ENCODE results near the gene C2CD4C. TPM values are rescaled to one million over a fixed set of nuclear protein-coding genes. Genes with fewer than 3 reads are reported as not detected.

Gene C2CD4C
- total and polyA plus RNA-seq, 2 of the 13 experiments (the other 11 are each of a cell fraction or from before 2014, with no cell fraction given) = not detected

DNA sequence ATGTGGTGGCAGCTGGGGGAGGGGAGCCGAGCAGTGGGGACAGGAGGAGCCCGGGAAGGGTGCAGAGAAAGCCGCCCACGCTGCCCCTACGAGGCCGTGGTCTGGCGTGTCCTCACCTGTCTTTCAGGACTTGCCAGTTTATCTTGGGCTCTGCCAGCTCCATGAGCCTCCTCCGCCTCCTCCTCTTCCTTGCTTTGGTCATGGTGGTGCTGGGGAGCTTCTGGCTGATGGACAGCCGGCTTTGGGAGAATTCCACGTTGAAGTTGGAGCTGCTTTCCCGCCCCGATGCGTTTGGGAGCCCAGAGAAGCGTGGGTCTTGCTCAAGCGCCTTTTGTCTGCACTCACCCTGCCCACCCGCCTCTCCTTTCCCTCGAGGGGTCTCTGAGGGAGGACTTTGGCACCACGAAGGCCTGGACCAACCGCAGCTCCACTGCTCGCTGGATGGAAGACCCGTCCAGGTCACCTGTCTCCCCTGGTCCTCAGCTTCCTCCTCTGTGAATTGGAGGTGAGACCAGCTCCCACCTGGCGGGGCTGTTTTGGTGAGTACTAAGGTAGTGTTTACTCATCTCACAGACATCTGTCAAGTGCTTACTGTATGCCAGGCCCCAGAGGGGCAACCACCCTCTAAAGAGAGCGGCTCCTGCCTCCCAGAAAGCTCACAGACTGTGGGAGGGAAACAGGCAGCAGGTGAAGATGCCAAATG is 34.6 kb downstream of the C2CD4C start (continued):
- TF ChIP-seq NCOA5 (CRISPR knock-in tag; IDR thresholded peaks at IDR 0.05) = no peak
- TF ChIP-seq PLRG1 (conservative IDR thresholded peaks at IDR 0.05) = no peak
- TF ChIP-seq, protein P1, sequence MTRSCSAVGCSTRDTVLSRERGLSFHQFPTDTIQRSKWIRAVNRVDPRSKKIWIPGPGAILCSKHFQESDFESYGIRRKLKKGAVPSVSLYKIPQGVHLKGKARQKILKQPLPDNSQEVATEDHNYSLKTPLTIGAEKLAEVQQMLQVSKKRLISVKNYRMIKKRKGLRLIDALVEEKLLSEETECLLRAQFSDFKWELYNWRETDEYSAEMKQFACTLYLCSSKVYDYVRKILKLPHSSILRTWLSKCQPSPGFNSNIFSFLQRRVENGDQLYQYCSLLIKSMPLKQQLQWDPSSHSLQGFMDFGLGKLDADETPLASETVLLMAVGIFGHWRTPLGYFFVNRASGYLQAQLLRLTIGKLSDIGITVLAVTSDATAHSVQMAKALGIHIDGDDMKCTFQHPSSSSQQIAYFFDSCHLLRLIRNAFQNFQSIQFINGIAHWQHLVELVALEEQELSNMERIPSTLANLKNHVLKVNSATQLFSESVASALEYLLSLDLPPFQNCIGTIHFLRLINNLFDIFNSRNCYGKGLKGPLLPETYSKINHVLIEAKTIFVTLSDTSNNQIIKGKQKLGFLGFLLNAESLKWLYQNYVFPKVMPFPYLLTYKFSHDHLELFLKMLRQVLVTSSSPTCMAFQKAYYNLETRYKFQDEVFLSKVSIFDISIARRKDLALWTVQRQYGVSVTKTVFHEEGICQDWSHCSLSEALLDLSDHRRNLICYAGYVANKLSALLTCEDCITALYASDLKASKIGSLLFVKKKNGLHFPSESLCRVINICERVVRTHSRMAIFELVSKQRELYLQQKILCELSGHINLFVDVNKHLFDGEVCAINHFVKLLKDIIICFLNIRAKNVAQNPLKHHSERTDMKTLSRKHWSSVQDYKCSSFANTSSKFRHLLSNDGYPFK (CRISPR knock-in tag; IDR thresholded peaks at IDR 0.05; ENCODE audit: borderline replicate concordance) = no peak
- TF ChIP-seq SPEN (CRISPR knock-in tag; IDR thresholded peaks at IDR 0.05; ENCODE audit: low read depth) = no peak

DNA sequence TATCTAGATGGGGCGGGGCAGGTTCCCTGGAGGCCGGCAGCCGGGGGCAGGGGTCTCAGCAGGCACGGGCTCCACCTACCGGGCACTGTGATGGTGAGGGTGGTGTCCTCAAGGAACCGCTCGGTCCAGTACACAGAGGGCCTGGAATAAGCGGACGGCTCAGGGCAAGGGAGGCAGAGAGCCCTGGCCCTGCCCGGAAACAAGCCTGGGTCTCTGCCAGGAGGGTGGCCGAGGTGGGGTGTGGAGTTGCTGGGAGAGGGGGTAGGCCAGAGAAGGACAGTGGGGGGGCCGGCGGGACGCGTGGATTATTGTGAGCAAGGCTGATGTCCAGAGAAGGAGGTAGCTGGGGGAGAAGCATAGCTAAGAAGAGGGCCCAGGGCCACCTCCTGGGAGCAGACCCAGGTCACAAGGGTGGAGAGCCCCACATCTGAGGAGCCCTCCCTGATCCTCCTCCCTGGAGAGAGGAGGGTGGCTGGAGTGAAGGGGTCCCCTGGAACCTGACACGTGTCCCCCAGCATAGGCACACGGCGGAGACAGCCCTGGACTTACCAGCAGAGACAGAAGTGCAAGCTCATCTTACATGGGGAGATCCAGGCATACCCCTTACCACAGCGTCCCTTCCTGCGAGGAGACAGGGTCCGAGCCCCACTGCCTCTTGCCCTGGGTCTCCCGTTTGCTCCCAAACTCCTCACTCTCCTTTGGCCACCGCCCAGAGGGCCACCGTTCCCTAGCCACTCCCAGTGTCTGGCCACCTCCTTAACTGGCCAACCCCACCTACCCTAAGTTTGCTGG is 35.4 kb downstream of the C2CD4C start:
- Histone ChIP-seq H3K27me3 (ENCODE audit: control insufficient read depth in 1 of 2, insufficient read depth in 2 of 2, low read length in 2 of 2) (peaks cover 18 to 77% of the 10 kb centered on the region in 2 experiments), H3K36me3 (replicated peaks in 1 of 2; ENCODE audit: control insufficient read depth in 1 of 2, insufficient read depth in 2 of 2, low read length in 2 of 2) (no peaks in the 10 kb centered on the region), H3K79me2 (ENCODE audit: insufficient read depth, low read length) (no peaks in the 10 kb centered on the region), H4K20me1 (ENCODE audit: insufficient read depth, low read length) (no peaks in the 10 kb centered on the region), H3K27ac (ENCODE audit: extremely low read length, insufficient read depth, low read length) (no peak overlapping the region), H3K4me1 (ENCODE audit: insufficient read depth, low read length) (no peaks in the 10 kb centered on the region), H3K9me3 (ENCODE audit: low read length) (no peaks in the 10 kb centered on the region), H3K4me2 (ENCODE audit: low read depth, low read length) (no peak overlapping the region), H3K9ac (ENCODE audit: insufficient read depth, low read depth, low read length) (no peak overlapping the region), H2AFZ (ENCODE audit: low read length) (no peak overlapping the region), H3K4me3 (replicated peaks in 1 of 3; ENCODE audit: insufficient read depth in 1 of 3, low read depth in 2 of 3, low read length in 3 of 3) (no peak overlapping the region)
- in situ Hi-C loops (cut with HindIII; ENCODE audit: extremely low pct_ligation_motif_present, low pct_unique_long_range_greater_than_20kb) = no loop called here
- WGBS (ENCODE audit: low lambda C conversion rate) = 13% methylated on average over 9 of the region's 24 CpGs
- FAIRE-seq = no peak
- ChIA-PET CTCF (ENCODE audit: low intra/inter-chr PET ratio, low total read pairs) (no interaction called here), POLR2A (no interaction called here)
- peak; percentile 49 for ATAC-seq
- intact Hi-C loops (cut with micrococcal nuclease; ENCODE audit: unreplicated experiment) = no loop called here
- DNase-seq (ENCODE audit: low spot score) = no peak
- no TSS peak for BruUV-seq (replicated peaks)
- TF ChIP-seq ZFP82 (CRISPR knock-in tag; IDR thresholded peaks at IDR 0.05; ENCODE audit: borderline replicate concordance) (no peak), ZNF878 (CRISPR knock-in tag; IDR thresholded peaks at IDR 0.05) (no peak), PCBP1 (IDR thresholded peaks at IDR 0.05; ENCODE audit: borderline replicate concordance, low read depth, low read length) (no peak), NFYB (CRISPR knock-in tag; IDR thresholded peaks at IDR 0.05) (no peak), ZSCAN29 (CRISPR knock-in tag; conservative IDR thresholded peaks at IDR 0.05) (no peak)
- TF ChIP-seq, protein P2, sequence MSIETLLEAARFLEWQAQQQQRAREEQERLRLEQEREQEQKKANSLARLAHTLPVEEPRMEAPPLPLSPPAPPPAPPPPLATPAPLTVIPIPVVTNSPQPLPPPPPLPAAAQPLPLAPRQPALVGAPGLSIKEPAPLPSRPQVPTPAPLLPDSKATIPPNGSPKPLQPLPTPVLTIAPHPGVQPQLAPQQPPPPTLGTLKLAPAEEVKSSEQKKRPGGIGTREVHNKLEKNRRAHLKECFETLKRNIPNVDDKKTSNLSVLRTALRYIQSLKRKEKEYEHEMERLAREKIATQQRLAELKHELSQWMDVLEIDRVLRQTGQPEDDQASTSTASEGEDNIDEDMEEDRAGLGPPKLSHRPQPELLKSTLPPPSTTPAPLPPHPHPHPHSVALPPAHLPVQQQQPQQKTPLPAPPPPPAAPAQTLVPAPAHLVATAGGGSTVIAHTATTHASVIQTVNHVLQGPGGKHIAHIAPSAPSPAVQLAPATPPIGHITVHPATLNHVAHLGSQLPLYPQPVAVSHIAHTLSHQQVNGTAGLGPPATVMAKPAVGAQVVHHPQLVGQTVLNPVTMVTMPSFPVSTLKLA (IDR thresholded peaks at IDR 0.05) = 0 out of 2 replicates have a peak, but pooled peaks have one; percentile 8
- TF ChIP-seq, protein P3, sequence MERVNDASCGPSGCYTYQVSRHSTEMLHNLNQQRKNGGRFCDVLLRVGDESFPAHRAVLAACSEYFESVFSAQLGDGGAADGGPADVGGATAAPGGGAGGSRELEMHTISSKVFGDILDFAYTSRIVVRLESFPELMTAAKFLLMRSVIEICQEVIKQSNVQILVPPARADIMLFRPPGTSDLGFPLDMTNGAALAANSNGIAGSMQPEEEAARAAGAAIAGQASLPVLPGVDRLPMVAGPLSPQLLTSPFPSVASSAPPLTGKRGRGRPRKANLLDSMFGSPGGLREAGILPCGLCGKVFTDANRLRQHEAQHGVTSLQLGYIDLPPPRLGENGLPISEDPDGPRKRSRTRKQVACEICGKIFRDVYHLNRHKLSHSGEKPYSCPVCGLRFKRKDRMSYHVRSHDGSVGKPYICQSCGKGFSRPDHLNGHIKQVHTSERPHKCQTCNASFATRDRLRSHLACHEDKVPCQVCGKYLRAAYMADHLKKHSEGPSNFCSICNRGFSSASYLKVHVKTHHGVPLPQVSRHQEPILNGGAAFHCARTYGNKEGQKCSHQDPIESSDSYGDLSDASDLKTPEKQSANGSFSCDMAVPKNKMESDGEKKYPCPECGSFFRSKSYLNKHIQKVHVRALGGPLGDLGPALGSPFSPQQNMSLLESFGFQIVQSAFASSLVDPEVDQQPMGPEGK (CRISPR knock-in tag; IDR thresholded peaks at IDR 0.05) = no peak
- TF ChIP-seq, protein P4, sequence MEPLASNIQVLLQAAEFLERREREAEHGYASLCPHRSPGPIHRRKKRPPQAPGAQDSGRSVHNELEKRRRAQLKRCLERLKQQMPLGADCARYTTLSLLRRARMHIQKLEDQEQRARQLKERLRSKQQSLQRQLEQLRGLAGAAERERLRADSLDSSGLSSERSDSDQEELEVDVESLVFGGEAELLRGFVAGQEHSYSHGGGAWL (CRISPR knock-in tag; IDR thresholded peaks at IDR 0.05) = no peak
- TF ChIP-seq, protein P5, sequence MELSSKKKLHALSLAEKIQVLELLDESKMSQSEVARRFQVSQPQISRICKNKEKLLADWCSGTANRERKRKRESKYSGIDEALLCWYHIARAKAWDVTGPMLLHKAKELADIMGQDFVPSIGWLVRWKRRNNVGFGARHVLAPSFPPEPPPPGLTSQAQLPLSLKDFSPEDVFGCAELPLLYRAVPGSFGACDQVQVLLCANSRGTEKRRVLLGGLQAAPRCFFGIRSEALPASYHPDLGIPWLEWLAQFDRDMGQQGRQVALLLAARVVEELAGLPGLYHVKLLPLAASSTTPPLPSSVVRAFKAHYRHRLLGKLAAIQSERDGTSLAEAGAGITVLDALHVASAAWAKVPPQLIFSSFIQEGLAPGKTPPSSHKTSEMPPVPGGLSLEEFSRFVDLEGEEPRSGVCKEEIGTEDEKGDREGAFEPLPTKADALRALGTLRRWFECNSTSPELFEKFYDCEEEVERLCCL (CRISPR knock-in tag; IDR thresholded peaks at IDR 0.05; ENCODE audit: borderline replicate concordance) = no peak
